ENCODE results near the gene GABBR2. TPM values are rescaled to one million over a fixed set of nuclear protein-coding genes. Genes with fewer than 3 reads are reported as not detected.

GABBR2 gene
- total and polyA plus RNA-seq, 9 of the 15 experiments (the other 6 are each of a cell fraction or from before 2014, with no cell fraction given): 0.15 to 1.9 (median 0.32) TPM

DNA sequence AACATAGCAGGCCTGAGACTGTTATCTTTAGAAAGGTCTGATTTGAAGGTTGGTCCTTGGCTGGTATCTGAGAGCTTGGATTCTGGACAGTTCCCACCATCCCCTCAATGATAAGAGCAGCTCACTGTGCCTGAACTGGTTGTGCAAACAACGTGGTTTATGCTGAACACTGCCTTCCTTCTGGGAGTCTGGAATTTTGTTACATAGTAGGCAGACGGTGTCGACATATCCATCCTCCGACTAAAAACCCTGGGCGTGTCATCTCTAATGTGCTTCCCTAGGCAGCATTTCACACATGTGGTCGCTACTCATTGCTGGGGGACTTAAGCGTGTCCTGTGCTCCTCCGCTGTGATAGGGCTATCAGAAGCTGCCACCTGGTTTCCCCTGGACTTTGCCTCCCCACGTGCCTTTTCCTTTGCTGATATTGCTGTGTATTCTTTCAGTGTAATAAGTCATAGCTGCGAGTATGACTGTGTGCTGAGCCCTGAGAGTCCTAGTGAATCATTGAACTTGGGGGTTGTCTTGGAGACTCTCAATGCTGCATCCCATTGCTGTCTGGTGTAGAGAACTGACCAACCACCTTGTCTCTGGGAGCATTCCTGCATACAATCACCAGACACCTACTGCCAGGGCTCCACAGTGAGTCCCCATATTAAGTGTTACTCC is 334.2 kb downstream of the GABBR2 start (continued):
- TF ChIP-seq CTCF (IDR thresholded peaks at IDR 0.05 in 2 of 3, conservative IDR thresholded peaks at IDR 0.05 in 1 of 3; ENCODE audit: insufficient read depth in 2 of 3, low read depth in 1 of 3, low read length in 3 of 3) (0 out of 6 replicates have a peak, but pooled peaks of 1 of the 3 experiments have one; percentile 7), EGR1 (conservative IDR thresholded peaks at IDR 0.05) (0 out of 2 replicates have a peak, but pooled peaks have one; percentile 6), DDX20 (tag; IDR thresholded peaks at IDR 0.05; ENCODE audit: low read depth) (no peak), RBFOX2 (IDR thresholded peaks at IDR 0.05; ENCODE audit: low read depth, low read length) (peak; percentile 36; the same call in 1 of the 2 replicates), ATF3 (IDR thresholded peaks at IDR 0.05) (0 out of 2 replicates have a peak, but pooled peaks have one; percentile 52), ATF3 (CRISPR knock-in tag; conservative IDR thresholded peaks at IDR 0.05) (no peak; the same call in 1 of the 2 replicates), ZNF655 (CRISPR knock-in tag; IDR thresholded peaks at IDR 0.05) (no peak)

Data from K562 (cell line).